ENCODE results near the gene CDCP1.

CDCP1 gene

GRCh38 chr3:45095916-45096526 lies 50.2 kb downstream of the CDCP1 start:
- DNase-seq (ENCODE audit: low read depth in 1 of 2, low spot score in 1 of 2), result no peak
- no peaks in the 10 kb centered on the region for H3K27me3 ChIP-seq (ENCODE audit: insufficient read depth, poor library complexity, severe bottlenecking)
- no peak overlapping the region for H3K4me3 ChIP-seq (replicated peaks; ENCODE audit: insufficient read depth, low read length)
- no peak overlapping the region for H3K27ac ChIP-seq (replicated peaks)
- TF ChIP-seq, protein P1, sequence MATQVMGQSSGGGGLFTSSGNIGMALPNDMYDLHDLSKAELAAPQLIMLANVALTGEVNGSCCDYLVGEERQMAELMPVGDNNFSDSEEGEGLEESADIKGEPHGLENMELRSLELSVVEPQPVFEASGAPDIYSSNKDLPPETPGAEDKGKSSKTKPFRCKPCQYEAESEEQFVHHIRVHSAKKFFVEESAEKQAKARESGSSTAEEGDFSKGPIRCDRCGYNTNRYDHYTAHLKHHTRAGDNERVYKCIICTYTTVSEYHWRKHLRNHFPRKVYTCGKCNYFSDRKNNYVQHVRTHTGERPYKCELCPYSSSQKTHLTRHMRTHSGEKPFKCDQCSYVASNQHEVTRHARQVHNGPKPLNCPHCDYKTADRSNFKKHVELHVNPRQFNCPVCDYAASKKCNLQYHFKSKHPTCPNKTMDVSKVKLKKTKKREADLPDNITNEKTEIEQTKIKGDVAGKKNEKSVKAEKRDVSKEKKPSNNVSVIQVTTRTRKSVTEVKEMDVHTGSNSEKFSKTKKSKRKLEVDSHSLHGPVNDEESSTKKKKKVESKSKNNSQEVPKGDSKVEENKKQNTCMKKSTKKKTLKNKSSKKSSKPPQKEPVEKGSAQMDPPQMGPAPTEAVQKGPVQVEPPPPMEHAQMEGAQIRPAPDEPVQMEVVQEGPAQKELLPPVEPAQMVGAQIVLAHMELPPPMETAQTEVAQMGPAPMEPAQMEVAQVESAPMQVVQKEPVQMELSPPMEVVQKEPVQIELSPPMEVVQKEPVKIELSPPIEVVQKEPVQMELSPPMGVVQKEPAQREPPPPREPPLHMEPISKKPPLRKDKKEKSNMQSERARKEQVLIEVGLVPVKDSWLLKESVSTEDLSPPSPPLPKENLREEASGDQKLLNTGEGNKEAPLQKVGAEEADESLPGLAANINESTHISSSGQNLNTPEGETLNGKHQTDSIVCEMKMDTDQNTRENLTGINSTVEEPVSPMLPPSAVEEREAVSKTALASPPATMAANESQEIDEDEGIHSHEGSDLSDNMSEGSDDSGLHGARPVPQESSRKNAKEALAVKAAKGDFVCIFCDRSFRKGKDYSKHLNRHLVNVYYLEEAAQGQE (IDR thresholded peaks at IDR 0.05; ENCODE audit: insufficient replicate concordance, low read depth), result no peak

DNA sequence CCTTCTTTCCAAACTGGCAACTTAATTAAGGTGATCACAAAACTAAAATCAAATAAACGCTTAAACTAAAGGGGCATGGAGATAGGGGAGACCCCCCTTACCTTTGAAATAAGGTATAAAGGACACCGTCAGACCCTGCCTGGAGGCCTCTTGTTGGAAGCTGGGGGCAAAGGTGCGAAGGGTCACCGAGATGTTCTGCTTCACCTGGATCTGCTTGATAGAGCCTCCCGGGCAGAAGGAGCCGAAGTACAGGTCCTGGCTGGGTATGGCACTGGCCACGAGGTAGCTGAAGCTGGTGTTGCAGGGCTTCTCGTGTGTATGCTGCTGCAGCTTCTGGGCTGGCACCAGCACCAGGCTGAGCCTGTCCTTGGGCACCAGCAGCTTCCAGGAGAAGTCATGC lies 53.0 kb downstream of the CDCP1 start:
- Histone ChIP-seq H3K4me3 (replicated peaks; ENCODE audit: insufficient read depth, low read length) (no peak overlapping the region), H3K27ac (replicated peaks) (no peak overlapping the region)

GRCh38 chr3:45092132-45093031 lies 53.8 kb downstream of the CDCP1 start:
- DNase-seq (ENCODE audit: low read depth in 1 of 2, low spot score in 1 of 2), result no peak
- H3K27ac ChIP-seq (replicated peaks), result no peak overlapping the region
- no peak for TF ChIP-seq POLR2AphosphoS5 (IDR thresholded peaks at IDR 0.05; ENCODE audit: low read depth)
- TF ChIP-seq SPI1 (IDR thresholded peaks at IDR 0.05; ENCODE audit: borderline replicate concordance, low read depth), result no peak
- TF ChIP-seq, protein P1 (IDR thresholded peaks at IDR 0.05; ENCODE audit: insufficient replicate concordance, low read depth), result no peak
- TF ChIP-seq, protein P2, sequence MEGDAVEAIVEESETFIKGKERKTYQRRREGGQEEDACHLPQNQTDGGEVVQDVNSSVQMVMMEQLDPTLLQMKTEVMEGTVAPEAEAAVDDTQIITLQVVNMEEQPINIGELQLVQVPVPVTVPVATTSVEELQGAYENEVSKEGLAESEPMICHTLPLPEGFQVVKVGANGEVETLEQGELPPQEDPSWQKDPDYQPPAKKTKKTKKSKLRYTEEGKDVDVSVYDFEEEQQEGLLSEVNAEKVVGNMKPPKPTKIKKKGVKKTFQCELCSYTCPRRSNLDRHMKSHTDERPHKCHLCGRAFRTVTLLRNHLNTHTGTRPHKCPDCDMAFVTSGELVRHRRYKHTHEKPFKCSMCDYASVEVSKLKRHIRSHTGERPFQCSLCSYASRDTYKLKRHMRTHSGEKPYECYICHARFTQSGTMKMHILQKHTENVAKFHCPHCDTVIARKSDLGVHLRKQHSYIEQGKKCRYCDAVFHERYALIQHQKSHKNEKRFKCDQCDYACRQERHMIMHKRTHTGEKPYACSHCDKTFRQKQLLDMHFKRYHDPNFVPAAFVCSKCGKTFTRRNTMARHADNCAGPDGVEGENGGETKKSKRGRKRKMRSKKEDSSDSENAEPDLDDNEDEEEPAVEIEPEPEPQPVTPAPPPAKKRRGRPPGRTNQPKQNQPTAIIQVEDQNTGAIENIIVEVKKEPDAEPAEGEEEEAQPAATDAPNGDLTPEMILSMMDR (IDR thresholded peaks at IDR 0.05; ENCODE audit: insufficient read depth, low read length), result no peak
- no peak for TF ChIP-seq GABPA (IDR thresholded peaks at IDR 0.05; ENCODE audit: low read depth)

More for the DNA sequence above, 53.0 kb downstream of the CDCP1 start:
- TF ChIP-seq, protein P1 (IDR thresholded peaks at IDR 0.05; ENCODE audit: insufficient replicate concordance, low read depth), result no peak
- TF ChIP-seq, protein P2 (IDR thresholded peaks at IDR 0.05; ENCODE audit: insufficient read depth, low read length), result no peak
- TF ChIP-seq GABPA (IDR thresholded peaks at IDR 0.05; ENCODE audit: low read depth), result no peak
- no peak for DNase-seq (ENCODE audit: low read depth in 1 of 2, low spot score in 1 of 2)
- no peaks in the 10 kb centered on the region for H3K27me3 ChIP-seq (ENCODE audit: insufficient read depth, poor library complexity, severe bottlenecking)

More at GRCh38 chr3:45092132-45093031, 53.8 kb downstream of the CDCP1 start:
- H3K27me3 ChIP-seq (ENCODE audit: insufficient read depth, poor library complexity, severe bottlenecking), result no peaks in the 10 kb centered on the region
- no peak overlapping the region for H3K4me3 ChIP-seq (replicated peaks; ENCODE audit: insufficient read depth, low read length)
